Measurements from ENCODE around the gene DBN1.

Gene DBN1

DNA sequence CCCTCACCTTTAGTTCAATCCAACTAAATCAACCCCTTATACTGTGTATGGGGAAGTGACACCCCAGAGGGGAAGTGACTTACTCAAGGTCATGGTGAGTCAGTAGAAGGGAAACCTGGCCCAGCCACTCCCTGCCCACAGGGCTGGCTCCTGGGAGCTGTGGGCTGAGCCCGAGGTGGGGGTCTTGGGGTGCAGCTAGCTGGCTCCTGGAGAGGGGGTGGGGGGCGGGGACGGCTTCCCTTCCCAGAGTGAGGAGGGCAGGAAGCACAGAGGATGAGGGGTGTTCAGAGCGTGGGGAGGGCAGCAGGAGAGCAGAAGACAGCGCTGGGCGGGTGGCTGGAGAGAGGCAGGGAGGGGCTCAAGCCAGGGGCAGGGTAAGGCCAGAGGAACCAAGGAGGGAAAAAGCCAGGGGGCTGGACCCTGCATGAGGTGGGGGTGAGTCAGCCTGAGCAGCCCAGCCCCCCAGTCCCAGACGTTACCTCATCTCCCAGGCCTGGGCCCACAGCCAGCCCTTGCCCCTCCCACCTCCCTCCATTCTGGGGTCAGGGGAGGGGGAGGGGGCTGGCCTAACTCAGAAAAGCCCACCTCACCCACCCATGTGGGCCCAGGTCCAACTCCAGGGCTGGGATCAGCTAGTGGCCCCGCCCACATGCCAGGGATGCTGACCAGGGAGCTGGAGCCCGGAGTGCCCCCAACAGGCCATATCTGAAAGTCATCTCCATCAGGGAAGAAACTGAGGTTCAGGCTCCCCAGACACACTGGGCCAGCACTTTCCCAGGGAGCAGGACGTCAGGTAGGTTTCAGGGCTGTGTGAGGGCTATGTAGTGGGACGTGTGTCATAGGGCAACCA is 21.1 kb upstream of the DBN1 start:
- TF ChIP-seq, protein P1, sequence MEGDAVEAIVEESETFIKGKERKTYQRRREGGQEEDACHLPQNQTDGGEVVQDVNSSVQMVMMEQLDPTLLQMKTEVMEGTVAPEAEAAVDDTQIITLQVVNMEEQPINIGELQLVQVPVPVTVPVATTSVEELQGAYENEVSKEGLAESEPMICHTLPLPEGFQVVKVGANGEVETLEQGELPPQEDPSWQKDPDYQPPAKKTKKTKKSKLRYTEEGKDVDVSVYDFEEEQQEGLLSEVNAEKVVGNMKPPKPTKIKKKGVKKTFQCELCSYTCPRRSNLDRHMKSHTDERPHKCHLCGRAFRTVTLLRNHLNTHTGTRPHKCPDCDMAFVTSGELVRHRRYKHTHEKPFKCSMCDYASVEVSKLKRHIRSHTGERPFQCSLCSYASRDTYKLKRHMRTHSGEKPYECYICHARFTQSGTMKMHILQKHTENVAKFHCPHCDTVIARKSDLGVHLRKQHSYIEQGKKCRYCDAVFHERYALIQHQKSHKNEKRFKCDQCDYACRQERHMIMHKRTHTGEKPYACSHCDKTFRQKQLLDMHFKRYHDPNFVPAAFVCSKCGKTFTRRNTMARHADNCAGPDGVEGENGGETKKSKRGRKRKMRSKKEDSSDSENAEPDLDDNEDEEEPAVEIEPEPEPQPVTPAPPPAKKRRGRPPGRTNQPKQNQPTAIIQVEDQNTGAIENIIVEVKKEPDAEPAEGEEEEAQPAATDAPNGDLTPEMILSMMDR (IDR thresholded peaks at IDR 0.05; ENCODE audit: low read depth, low read length): peak; percentile 50

GRCh38 chr5:177493795-177494345 is 20.4 kb upstream of the DBN1 start:
- DNase-seq (ENCODE audit: extremely low read depth, low read depth): no peak
- TF ChIP-seq, protein P1 (IDR thresholded peaks at IDR 0.05; ENCODE audit: low read depth, low read length): no peak

More for the DNA sequence above, 21.1 kb upstream of the DBN1 start:
- no peak for DNase-seq (ENCODE audit: extremely low read depth, low read depth)

DNA sequence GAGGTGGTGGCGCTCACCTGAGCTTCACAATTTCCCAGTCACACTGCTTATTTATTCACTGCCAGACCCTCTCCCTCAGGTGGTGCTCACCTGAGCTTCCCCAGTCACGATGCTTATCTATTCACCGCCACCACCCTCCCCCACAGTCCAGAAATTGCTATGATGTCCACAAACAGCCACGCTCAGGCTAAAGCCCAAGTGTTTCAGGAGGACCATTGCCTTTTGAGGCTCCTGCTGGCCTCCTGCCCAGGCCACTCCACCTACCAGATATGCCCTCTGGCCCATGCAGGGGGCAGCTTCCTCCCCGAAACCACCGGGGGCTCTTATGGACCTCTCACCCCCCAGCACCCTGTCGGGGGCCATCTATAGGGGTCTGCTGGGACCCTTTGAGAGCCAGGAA is 19.4 kb upstream of the DBN1 start:
- TF ChIP-seq, protein P1 (IDR thresholded peaks at IDR 0.05; ENCODE audit: low read depth, low read length): no peak
- DNase-seq (ENCODE audit: extremely low read depth, low read depth): no peak

DNA sequence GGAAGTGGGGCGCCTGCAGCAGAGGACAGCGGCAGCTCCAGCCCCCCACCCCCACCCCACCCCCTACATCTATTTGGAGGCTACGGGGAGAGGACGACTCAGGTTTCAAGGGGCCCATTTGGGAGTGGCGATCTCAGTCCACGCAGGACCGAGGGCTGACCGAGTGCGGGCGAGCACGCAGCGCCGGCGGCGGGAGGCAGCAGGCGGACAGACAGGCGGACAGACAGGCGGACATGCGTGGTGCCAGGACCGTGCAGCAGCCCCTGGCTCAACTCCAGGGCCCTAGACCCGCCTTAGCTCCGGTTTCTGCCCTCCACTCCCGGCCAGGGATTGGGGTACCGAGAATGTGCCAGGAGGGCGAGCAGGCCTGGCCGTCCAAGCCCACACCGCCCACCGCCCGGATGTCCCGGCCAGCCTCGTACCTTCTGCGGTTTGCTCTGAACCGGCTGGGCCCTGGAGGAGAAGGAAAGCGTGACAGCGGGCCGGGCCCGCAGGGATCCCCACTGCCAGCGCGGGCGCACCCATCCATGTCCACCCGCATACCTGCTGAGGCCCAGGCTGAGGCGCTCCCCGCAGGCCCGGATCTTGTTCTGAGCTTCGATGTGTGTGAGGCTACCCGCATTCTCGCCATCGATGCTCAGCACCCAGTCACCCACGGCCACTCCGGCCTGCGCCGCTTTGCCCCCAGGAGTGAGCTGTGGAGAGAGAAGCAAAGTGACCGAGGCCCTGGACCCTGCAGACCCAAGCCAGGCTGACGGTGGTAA is 18.7 kb upstream of the DBN1 start:
- DNase-seq (ENCODE audit: extremely low read depth, low read depth): no peak
- TF ChIP-seq, protein P1 (IDR thresholded peaks at IDR 0.05; ENCODE audit: low read depth, low read length): no peak

- TF ChIP-seq, protein P1 (IDR thresholded peaks at IDR 0.05; ENCODE audit: low read depth, low read length): peak; percentile 47
- no peak for DNase-seq (ENCODE audit: extremely low read depth, low read depth)
Measured at GRCh38 chr5:177491429-177491945, 18.1 kb upstream of the DBN1 start.

- TF ChIP-seq, protein P1 (IDR thresholded peaks at IDR 0.05; ENCODE audit: low read depth, low read length): no peak
- DNase-seq (ENCODE audit: extremely low read depth, low read depth): no peak
Measured at GRCh38 chr5:177490992-177491391, 17.6 kb upstream of the DBN1 start.
